HG03469 (cell line): ENCODE results near the gene C1QTNF2.
"Not testable (repeated sequence)": the region's sequence is repeated elsewhere in the genome, so short reads cannot be mapped to it uniquely, and the experiment has no call there.

Experiments
- ATAC-seq: cut with Tn5 transposase; IDR thresholded peaks from one replicate; pipeline ENCODE4 v1.9.1; 2021; ENCODE audit warnings: mild to moderate bottlenecking, moderate library complexity, moderate number of reproducible peaks; ENCODE audit not compliant: unreplicated experiment

C1QTNF2 gene

GRCh38 chr5:160348080-160348479, 22.3 kb downstream of the C1QTNF2 start:
- ATAC-seq: no peak

DNA sequence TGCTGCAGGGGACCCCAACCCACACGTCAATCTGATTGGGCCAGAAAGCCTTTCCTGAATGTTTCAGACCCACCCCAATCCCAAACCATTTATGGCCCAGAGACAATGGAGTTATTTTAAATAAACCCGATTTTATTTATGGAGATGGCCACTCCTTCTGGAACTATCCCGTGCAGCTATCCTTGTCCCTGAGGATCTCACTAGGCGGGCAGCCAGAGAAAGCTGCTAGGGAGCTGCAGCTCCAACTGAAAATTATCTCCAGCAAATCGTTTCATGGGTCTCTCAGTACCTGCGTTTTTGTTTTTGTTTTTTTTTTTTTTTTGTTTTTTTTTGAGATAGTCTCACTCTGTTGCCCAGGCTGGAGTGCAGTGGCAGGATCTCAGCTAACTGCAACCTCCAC, 23.0 kb downstream of the C1QTNF2 start:
- ATAC-seq: no peak

- no peak for ATAC-seq
Observed at GRCh38 chr5:160342413-160342941, 27.9 kb downstream of the C1QTNF2 start.

GRCh38 chr5:160341309-160341870, 29.0 kb downstream of the C1QTNF2 start:
- no peak for ATAC-seq

DNA sequence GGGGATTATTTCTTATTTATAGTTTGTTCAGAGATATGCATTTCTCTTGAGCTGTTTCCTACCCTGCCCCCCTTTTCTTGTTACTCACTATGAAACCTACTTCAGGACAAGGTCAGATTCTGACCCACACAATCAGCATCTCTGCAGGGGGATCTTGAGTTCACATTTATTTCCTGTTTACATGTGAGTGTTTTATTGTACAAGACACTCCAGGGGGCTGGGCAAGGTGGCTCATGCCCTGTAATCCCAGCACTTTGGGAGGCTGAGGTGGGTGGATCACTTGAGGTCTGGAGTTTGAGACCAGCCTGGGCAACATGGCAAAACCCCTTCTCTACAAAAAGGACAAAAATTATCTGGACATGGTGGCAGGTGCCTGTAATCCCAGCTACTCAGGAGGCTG, 29.9 kb downstream of the C1QTNF2 start:
- ATAC-seq: not testable (repeated sequence)

DNA sequence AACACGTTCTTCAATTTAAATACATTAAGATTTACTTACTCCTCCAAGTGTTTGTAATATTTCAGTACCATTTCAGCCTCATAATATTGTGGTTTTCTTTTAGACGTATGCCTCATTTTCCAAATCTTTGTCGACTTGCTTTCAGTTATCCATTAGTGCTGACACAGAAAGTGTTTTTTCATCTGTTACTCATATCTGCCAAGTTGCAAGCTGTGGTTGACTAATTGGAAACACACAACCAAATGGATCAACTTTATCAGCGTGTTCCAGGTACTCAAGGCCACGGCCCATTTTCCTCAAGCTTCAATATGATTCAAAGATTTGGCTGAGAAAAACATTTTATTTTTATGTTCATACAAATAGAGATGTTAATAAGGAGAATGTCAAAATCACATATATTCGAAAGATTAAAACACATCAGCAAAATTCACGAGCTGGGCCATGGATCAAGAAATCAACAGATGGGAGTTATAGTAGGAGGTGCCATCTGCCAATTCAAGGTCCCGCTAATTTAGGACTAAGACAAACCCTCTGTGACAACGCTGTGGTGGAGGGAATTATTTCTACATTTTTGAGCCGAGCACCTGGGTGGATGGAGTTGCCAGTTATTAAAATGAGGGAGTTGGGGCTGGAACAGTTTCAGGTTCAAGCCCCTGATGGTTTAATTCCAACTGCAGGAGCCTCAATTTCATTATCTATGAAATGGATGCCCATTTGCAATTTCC, 30.9 kb downstream of the C1QTNF2 start:
- ATAC-seq: no peak

- ATAC-seq: not testable (repeated sequence)
Observed at GRCh38 chr5:160334716-160335115, 35.7 kb downstream of the C1QTNF2 start.

- no peak for ATAC-seq
Observed at GRCh38 chr5:160333721-160334120, 36.7 kb downstream of the C1QTNF2 start.

DNA sequence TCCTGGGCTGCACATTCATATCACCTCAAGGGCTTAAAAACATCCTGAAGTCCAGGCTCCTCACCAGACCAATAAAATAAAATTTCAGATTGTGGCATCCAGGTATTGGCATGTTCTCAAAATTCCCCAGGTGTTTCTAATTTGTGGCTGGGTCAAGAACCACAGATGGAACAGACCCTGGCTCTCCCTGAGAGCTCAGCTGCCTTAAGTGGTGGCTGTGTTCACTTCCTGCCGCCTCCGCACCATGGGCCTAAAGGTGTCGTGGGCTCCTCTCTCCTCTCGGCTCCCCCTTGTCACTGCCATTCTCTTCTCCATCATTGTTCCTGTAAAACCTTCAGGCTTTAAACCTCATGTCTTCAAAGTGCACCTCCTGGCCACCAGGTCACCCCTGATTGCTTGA, 40.2 kb downstream of the C1QTNF2 start:
- no peak for ATAC-seq

- no peak for ATAC-seq
Observed at GRCh38 chr5:160327818-160328217, 42.6 kb downstream of the C1QTNF2 start.

- no peak for ATAC-seq
Observed at GRCh38 chr5:160326981-160327380, 43.4 kb downstream of the C1QTNF2 start.

DNA sequence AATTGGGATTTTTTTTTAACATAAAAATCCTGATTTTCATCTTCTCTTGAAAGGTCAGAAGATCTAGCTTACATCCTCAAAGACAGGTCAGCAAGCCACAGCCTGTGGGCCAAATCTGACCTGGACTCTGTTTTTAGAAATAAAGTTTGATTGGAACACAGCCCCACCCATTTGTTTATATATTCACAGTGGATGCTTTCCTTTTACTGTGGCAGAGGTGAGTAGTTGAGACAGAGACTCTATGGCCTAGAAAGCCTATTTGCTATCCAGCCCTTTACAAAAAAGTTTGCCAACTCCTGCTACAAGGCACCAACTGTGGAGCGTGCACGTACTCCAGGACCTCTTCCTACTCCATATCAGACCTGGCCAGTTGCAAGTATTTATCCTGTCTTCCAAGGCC, 44.7 kb downstream of the C1QTNF2 start:
- ATAC-seq: no peak

DNA sequence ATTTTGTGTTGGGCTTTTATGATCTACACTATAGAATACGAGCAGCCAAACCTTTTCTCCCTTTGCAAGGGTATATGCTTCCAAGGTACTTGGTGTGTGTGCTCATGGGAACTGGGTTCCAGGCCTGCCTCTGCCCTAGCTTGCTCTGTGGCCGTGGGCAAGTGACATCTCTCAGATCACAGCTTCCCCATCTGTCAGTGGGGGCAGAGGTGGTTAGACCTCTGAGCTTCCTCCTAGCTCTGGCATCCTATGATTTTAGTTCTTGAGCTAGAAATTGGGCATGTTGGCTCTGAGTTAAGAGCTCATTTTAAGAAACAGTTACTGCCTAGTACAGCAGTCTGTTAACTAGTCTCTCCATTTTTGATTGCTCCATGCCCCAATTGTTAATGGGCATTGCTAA, 45.5 kb downstream of the C1QTNF2 start:
- ATAC-seq: no peak

- ATAC-seq: no peak
Observed at GRCh38 chr5:160318409-160318808, 52.0 kb downstream of the C1QTNF2 start.

GRCh38 chr5:160317434-160317833, 53.0 kb downstream of the C1QTNF2 start:
- no peak for ATAC-seq

DNA sequence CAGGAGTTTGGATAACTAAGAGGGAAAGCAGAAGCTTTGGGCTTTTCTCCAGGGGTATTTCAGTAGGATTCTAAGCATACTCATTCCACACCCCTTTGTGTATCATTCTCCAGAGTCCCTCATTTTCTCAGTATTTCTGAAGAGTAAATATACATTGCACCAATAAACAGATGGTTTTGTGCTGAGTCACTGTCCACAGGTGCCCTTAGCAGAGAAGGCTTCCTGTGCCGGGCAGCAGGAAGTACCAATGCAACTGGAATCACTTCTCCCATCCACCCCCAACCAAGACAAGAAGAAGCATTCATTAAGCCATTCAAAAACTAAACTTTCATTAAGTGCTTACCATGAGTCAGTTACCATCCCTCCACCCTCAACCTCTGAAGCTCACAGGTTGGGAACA, 54.5 kb downstream of the C1QTNF2 start:
- no peak for ATAC-seq

- ATAC-seq: no peak
Observed at GRCh38 chr5:160312960-160313727, 57.3 kb downstream of the C1QTNF2 start.

DNA sequence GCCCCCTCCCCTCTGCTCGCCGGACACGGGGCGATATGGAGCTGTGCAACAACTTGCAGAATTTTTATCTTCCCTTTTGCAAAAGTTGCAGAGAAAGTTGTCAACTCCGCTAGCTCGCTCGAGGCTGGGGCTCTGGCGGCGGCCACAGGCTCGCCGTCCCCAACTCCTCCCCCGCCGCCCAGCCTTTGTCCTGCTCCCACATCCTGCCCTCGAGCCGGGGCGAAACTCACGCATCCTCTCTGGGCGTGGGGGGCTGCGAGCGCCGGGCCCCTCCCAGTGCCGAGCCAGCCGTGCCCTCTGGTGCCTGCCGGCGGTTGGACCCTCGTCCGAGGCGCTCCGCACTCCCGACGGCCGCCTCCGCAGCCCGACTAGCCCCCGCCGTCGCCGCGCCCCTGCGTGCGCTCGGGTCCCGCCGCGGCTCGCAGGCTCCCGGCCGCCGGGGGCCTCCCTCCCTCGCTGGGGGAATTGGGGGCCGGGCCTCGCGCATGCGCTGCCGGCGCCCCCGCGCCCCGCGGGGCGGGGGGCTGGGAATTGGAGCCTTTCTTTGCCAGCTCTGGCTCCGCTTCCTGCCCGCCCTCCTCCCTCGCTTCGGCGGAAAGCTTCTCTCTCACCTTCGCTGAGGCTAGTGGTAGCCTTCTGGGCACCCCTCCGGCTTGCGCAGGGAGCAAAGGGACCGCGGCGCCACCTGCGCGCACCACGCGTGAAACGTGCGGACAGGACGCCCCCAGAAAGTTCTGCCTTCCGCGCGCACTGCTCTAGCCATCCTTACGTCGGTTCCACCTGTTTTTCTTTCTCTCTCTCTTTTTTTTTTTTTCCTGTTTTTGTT, 58.1 kb downstream of the C1QTNF2 start, which contains the start of gene CCNJL:
CCNJL (minus strand) TSS at position 431 of the 826 bp plus-strand sequence. CDS start 641 bp downstream, outside the sequence.
- no peak for ATAC-seq

DNA sequence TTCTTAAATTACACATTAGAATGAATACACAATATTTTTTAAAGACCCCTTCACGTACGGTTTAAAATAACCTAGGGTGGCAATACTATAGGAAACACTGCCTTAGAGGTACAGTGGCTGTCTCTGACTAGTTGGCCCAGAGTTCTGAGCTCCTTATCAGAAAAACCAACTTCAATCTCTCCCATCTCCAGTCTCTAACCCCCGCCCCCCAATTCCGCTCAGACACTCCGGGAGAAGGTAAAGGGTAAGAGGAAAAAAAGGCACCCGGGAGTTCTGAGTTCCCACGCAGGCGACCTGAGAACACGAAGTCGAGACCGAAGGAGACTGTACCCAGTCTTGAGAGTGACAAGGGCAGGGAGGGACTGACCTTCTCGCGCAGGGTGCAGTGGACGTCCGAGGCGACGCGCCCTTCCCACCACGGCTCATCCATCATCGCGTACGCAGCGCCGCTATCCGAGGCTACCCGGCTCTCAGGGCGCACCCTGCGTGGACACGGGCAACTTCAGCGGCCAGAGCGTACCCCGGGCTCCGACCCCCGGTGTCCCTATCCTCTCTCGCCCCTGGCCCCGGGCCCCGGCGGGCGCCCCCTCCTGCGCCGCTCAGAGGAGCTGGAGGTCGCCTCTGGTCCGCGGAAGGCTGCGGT, 58.8 kb downstream of the C1QTNF2 start:
- no peak for ATAC-seq
